Measurements from ENCODE around the gene KIFBP. TPM values are rescaled to one million over a fixed set of nuclear protein-coding genes. Genes with fewer than 3 reads are reported as not detected.
A peak's percentile ranks its signal among the peaks of the same experiment; 100 is the strongest.
"Not testable (repeated sequence)": the region's sequence is repeated elsewhere in the genome, so short reads cannot be mapped to it uniquely, and the experiment has no call there.

The KIFBP gene
- total RNA-seq, 1 donor from 2014 or later = 16.7 TPM

DNA sequence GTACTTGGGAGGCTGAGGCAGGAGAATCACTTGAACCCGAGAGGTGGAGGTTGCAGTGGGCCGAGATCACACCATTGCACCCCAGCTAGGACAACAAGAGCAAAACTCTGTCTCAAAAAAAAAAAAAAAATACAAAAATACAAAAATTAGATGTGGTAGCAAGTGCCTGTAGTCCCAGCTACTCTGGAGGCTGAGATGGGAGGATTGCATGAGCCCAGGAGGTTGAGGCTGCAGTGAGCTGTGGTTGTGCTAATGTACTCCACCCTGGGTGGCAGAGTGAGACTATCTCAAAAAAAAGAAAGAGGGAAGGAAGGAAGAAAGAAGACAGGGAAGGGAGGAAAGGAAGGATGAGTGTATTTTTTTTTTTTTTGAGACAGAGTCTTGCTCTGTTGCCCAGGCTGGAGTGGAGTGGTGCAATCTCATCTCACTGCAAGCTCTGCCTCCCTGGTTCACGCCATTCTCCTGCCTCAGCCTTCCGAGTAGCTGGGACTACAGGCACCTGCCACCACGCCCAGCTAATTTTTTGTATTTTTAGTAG, 12.6 kb upstream of the KIFBP start:
- H3K4me1 Mint-ChIP-seq (ENCODE audit: low read depth); H3K27me3 Mint-ChIP-seq (ENCODE audit: low read depth); DNase-seq (ENCODE audit: low spot score); H3K4me3 Mint-ChIP-seq (ENCODE audit: low read depth); intact Hi-C loops (cut with micrococcal nuclease); H3K9me3 Mint-ChIP-seq; H3K27ac Mint-ChIP-seq: not testable (repeated sequence)
- peaks cover 85% of the 10 kb centered on the region for H3K36me3 Mint-ChIP-seq (ENCODE audit: low read depth)

GRCh38 chr10:68979738-68980137, 8.9 kb upstream of the KIFBP start:
- H3K4me1 Mint-ChIP-seq (ENCODE audit: low read depth); intact Hi-C loops (cut with micrococcal nuclease); H3K27ac Mint-ChIP-seq; H3K27me3 Mint-ChIP-seq (ENCODE audit: low read depth); H3K9me3 Mint-ChIP-seq; DNase-seq (ENCODE audit: low spot score); H3K4me3 Mint-ChIP-seq (ENCODE audit: low read depth): not testable (repeated sequence)
- peaks cover 85% of the 10 kb centered on the region for H3K36me3 Mint-ChIP-seq (ENCODE audit: low read depth)

- H3K4me3 Mint-ChIP-seq (ENCODE audit: low read depth) = no peak overlapping the region
- H3K27ac Mint-ChIP-seq = no peak overlapping the region
- intact Hi-C loops (cut with micrococcal nuclease) = no loop called here
- no peaks in the 10 kb centered on the region for H3K27me3 Mint-ChIP-seq (ENCODE audit: low read depth)
- no peaks in the 10 kb centered on the region for H3K9me3 Mint-ChIP-seq
- peaks cover 2% of the 10 kb centered on the region for H3K4me1 Mint-ChIP-seq (ENCODE audit: low read depth)
- no peak for DNase-seq (ENCODE audit: low spot score)
- H3K36me3 Mint-ChIP-seq (ENCODE audit: low read depth) = peaks cover 80% of the 10 kb centered on the region
Measured at GRCh38 chr10:68981074-68981473, 7.5 kb upstream of the KIFBP start.

GRCh38 chr10:68982389-68982788, 6.2 kb upstream of the KIFBP start:
- Mint-ChIP-seq H3K36me3 (ENCODE audit: low read depth) (peaks cover 73% of the 10 kb centered on the region), H3K27ac (no peak overlapping the region)

GRCh38 chr10:68987611-68988010, 992 bp upstream of the KIFBP start:
- Mint-ChIP-seq H3K4me3 (ENCODE audit: low read depth) (peak overlapping the region; percentile 96), H3K4me1 (ENCODE audit: low read depth) (peaks cover 28% of the 10 kb centered on the region), H3K36me3 (ENCODE audit: low read depth) (peaks cover 47% of the 10 kb centered on the region), H3K9me3 (no peaks in the 10 kb centered on the region), H3K27ac (no peak overlapping the region), H3K27me3 (ENCODE audit: low read depth) (no peaks in the 10 kb centered on the region)
- intact Hi-C loops (cut with micrococcal nuclease) = loop anchor here (1.0 to 5.0 kb wide), 5 partner anchors 10 to 405 kb away; partner anchors contain the start of genes DDX21 and SUPV3L1
- DNase-seq (ENCODE audit: low spot score) = no peak

More at GRCh38 chr10:68982389-68982788, 6.2 kb upstream of the KIFBP start:
- Mint-ChIP-seq H3K4me3 (ENCODE audit: low read depth) (no peak overlapping the region), H3K27me3 (ENCODE audit: low read depth) (no peaks in the 10 kb centered on the region), H3K9me3 (no peaks in the 10 kb centered on the region), H3K4me1 (ENCODE audit: low read depth) (peaks cover 5% of the 10 kb centered on the region)
- no peak for DNase-seq (ENCODE audit: low spot score)
- intact Hi-C loops (cut with micrococcal nuclease) = no loop called here

DNA sequence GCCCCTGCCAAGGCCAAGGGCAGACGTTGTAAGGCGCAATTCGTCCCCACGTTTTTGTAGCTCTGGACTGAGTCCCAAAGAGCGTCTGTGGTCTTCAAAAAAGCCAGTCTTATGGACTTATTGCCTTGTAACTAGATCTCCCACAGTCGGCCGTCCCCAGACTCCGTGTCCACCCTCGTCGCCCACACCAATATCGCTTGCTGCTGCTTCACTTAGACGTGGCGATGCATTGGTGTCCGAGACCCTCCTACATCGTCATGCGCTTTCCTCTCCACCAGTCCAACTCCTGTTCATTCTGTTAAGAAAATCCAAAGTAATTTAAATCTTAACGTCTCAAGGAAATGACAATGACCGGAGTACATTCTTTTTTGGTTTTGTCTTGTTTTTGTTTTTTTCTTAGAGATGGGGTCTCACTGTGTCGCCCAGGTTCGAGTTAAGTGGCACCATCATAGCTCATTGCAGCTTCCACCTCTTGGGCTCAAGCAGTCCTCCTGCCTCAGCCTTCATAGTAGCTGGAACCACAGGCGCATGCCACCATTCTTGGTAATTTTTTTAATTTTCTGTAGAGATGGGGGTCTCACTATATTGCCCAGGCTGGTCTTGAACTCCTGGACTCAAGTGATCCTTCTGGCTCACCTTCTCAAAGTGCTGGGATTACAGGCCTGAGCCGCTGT, 851 bp downstream of the KIFBP start:
- no peak for DNase-seq (ENCODE audit: low spot score)
- H3K27ac Mint-ChIP-seq = peak overlapping the region; percentile 72
- peak overlapping the region; percentile 96 for H3K4me3 Mint-ChIP-seq (ENCODE audit: low read depth)
- H3K27me3 Mint-ChIP-seq (ENCODE audit: low read depth) = no peaks in the 10 kb centered on the region
- H3K4me1 Mint-ChIP-seq (ENCODE audit: low read depth) = peaks cover 36% of the 10 kb centered on the region
- intact Hi-C loops (cut with micrococcal nuclease) = loop anchor here (2.0 to 5.0 kb wide), 2 partner anchors 191 to 403 kb away; partner anchors contain the start of gene SUPV3L1
- no peaks in the 10 kb centered on the region for H3K9me3 Mint-ChIP-seq
- peaks cover 32% of the 10 kb centered on the region for H3K36me3 Mint-ChIP-seq (ENCODE audit: low read depth)

GRCh38 chr10:68992636-68993440, 4.2 kb downstream of the KIFBP start:
- Mint-ChIP-seq H3K9me3 (no peaks in the 10 kb centered on the region), H3K4me1 (ENCODE audit: low read depth) (peaks cover 40% of the 10 kb centered on the region), H3K27me3 (ENCODE audit: low read depth) (no peaks in the 10 kb centered on the region), H3K36me3 (ENCODE audit: low read depth) (peaks cover 22% of the 10 kb centered on the region), H3K4me3 (ENCODE audit: low read depth) (no peak overlapping the region), H3K27ac (peak overlapping the region; percentile 4)
- DNase-seq (ENCODE audit: low spot score) = no peak
- intact Hi-C loops (cut with micrococcal nuclease) = no loop called here

- Mint-ChIP-seq H3K36me3 (ENCODE audit: low read depth) (peaks cover 16% of the 10 kb centered on the region), H3K27ac (peak overlapping the region; percentile 81)
Measured at GRCh38 chr10:68997211-68997610, 8.6 kb downstream of the KIFBP start.

GRCh38 chr10:69004821-69005220, 16.2 kb downstream of the KIFBP start:
- H3K36me3 Mint-ChIP-seq (ENCODE audit: low read depth) = peaks cover 19% of the 10 kb centered on the region
- no peaks in the 10 kb centered on the region for H3K9me3 Mint-ChIP-seq
- peaks cover 10% of the 10 kb centered on the region for H3K4me1 Mint-ChIP-seq (ENCODE audit: low read depth)
- H3K27me3 Mint-ChIP-seq (ENCODE audit: low read depth) = no peaks in the 10 kb centered on the region
- H3K4me3 Mint-ChIP-seq (ENCODE audit: low read depth) = no peak overlapping the region
- DNase-seq (ENCODE audit: low spot score) = no peak
- H3K27ac Mint-ChIP-seq = no peak overlapping the region
- intact Hi-C loops (cut with micrococcal nuclease) = loop anchor here (1.0 to 5.0 kb wide), 3 partner anchors 42 to 118 kb away; no protein-coding TSS in a partner anchor

More at GRCh38 chr10:68997211-68997610, 8.6 kb downstream of the KIFBP start:
- Mint-ChIP-seq H3K9me3 (no peaks in the 10 kb centered on the region), H3K4me1 (ENCODE audit: low read depth) (peaks cover 29% of the 10 kb centered on the region), H3K4me3 (ENCODE audit: low read depth) (no peak overlapping the region), H3K27me3 (ENCODE audit: low read depth) (no peaks in the 10 kb centered on the region)
- intact Hi-C loops (cut with micrococcal nuclease) = loop anchor here (1.0 to 5.0 kb wide), 3 partner anchors 9 to 225 kb away; partner anchors contain the start of genes HKDC1 and KIFBP
- no peak for DNase-seq (ENCODE audit: low spot score)

GRCh38 chr10:69005704-69006485, 17.3 kb downstream of the KIFBP start:
- H3K4me3 Mint-ChIP-seq (ENCODE audit: low read depth) = no peak overlapping the region
- DNase-seq (ENCODE audit: low spot score) = no peak
- H3K4me1 Mint-ChIP-seq (ENCODE audit: low read depth) = peaks cover 6% of the 10 kb centered on the region
- H3K27me3 Mint-ChIP-seq (ENCODE audit: low read depth) = no peaks in the 10 kb centered on the region
- no peaks in the 10 kb centered on the region for H3K9me3 Mint-ChIP-seq
- H3K36me3 Mint-ChIP-seq (ENCODE audit: low read depth) = peaks cover 24% of the 10 kb centered on the region
- H3K27ac Mint-ChIP-seq = no peak overlapping the region
- intact Hi-C loops (cut with micrococcal nuclease) = loop anchor here (1.0 to 5.0 kb wide), 3 partner anchors 41 to 117 kb away; no protein-coding TSS in a partner anchor

DNA sequence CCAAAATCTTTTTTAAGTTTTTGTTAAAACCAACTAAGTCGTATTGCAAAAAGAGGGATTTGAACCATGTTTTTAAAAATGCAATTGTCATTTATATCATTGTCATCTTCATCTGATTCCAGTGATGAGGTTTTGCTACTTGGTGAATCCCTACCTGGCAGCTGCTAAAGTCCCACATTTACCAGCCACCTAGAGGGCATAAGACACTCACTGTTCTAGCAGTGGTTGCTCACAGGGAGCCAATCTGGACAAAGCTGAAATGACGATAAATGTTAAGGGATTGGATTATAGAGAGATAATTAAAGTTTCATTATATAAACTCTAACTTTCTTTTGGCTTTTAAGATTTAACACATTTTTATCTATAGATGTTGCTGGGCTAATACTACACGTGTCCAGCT, 18.7 kb downstream of the KIFBP start:
- DNase-seq (ENCODE audit: low spot score) = no peak
- Mint-ChIP-seq H3K4me1 (ENCODE audit: low read depth) (peaks cover 10% of the 10 kb centered on the region), H3K4me3 (ENCODE audit: low read depth) (no peak overlapping the region), H3K27me3 (ENCODE audit: low read depth) (no peaks in the 10 kb centered on the region), H3K9me3 (no peaks in the 10 kb centered on the region), H3K27ac (no peak overlapping the region), H3K36me3 (ENCODE audit: low read depth) (peaks cover 26% of the 10 kb centered on the region)
- intact Hi-C loops (cut with micrococcal nuclease) = loop anchor here (5.0 kb wide), 1 partner anchor 40 kb away; no protein-coding TSS in a partner anchor

GRCh38 chr10:69009360-69009759, 20.8 kb downstream of the KIFBP start:
- H3K9me3 Mint-ChIP-seq = no peaks in the 10 kb centered on the region
- no peak overlapping the region for H3K4me3 Mint-ChIP-seq (ENCODE audit: low read depth)
- no peak for DNase-seq (ENCODE audit: low spot score)
- intact Hi-C loops (cut with micrococcal nuclease) = loop anchor here (5.0 kb wide), 1 partner anchor 38 kb away; no protein-coding TSS in a partner anchor
- H3K4me1 Mint-ChIP-seq (ENCODE audit: low read depth) = peaks cover 24% of the 10 kb centered on the region
- no peak overlapping the region for H3K27ac Mint-ChIP-seq
- no peaks in the 10 kb centered on the region for H3K27me3 Mint-ChIP-seq (ENCODE audit: low read depth)
- peaks cover 40% of the 10 kb centered on the region for H3K36me3 Mint-ChIP-seq (ENCODE audit: low read depth)

Data from activated T-helper 2 cell treated with anti-CD3 and anti-CD28 coated beads, Interferon-gamma antibody, Interleukin-2, Interleukin-4, amounts not matched to agents 10 μg/mL and 5 μg/mL and 100 μg/mL, durations not matched to agents 14 hours and 24 hours and 36 hours (primary cell).